NCI-H774 (cell line): ENCODE data around the gene SLC9A7.
A peak's percentile ranks its signal among the peaks of the same experiment; 100 is the strongest.
"Not testable (repeated sequence)": the region's sequence is repeated elsewhere in the genome, so short reads cannot be mapped to it uniquely, and the experiment has no call there.

ENCODE experiments used
- DNase-seq: peaks from one replicate; lab custom pipeline; 2025; lab: John Stamatoyannopoulos, UW

The SLC9A7 gene

GRCh38 chrX:46754036-46754435, 4.9 kb downstream of the SLC9A7 start:
- peak; percentile 5 for DNase-seq

- no peak for DNase-seq
Observed at GRCh38 chrX:46750889-46751288, 8.0 kb downstream of the SLC9A7 start.

- no peak for DNase-seq
Observed at GRCh38 chrX:46744009-46744408, 14.9 kb downstream of the SLC9A7 start.

DNA sequence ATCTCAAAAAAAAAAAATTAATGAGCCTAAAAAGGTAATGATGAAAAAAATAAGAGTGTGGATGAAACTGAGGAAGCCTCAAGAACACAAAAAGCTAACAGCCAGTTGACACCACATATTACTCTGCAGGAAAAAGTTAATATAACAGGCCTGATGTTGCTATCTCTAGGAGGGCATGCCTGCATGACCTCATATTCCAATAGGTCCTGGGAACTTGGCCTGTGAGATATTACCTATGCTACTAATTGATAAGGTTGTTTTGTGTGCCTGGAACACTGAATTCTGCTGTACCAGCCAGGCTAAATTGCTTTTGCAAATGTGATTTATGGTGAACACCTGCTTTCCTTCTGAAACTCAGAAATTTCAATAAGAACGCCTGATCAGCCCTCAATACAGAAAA, 15.9 kb downstream of the SLC9A7 start:
- no peak for DNase-seq

- no peak for DNase-seq
Observed at GRCh38 chrX:46739736-46740135, 19.2 kb downstream of the SLC9A7 start.

GRCh38 chrX:46737462-46737861, 21.5 kb downstream of the SLC9A7 start:
- no peak for DNase-seq

- DNase-seq, result no peak
Observed at GRCh38 chrX:46737041-46737440, 21.9 kb downstream of the SLC9A7 start.

GRCh38 chrX:46735622-46736021, 23.3 kb downstream of the SLC9A7 start:
- no peak for DNase-seq

DNA sequence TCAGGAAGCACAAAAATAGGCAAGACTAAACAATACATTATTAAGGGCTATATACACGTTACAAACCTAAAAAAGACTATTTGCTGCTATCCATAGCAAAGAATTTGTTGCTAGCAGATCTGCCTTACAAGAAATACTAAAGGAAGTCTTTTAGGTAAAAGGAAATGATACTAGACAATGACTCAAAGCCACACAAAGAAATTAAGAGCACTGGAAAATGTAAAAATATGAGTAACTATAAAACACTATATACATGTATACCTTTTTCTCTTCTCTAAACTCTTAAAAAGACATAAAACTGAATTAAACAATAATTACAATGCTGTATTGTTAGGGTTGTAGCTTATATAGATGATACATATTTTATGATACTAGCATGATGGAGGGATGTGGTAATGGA, 25.7 kb downstream of the SLC9A7 start:
- DNase-seq, result no peak

GRCh38 chrX:46730765-46731164, 28.2 kb downstream of the SLC9A7 start:
- no peak for DNase-seq

- DNase-seq, result no peak
Observed at GRCh38 chrX:46727441-46727840, 31.5 kb downstream of the SLC9A7 start.

GRCh38 chrX:46723569-46723927, 35.4 kb downstream of the SLC9A7 start:
- DNase-seq, result not testable (repeated sequence)

DNA sequence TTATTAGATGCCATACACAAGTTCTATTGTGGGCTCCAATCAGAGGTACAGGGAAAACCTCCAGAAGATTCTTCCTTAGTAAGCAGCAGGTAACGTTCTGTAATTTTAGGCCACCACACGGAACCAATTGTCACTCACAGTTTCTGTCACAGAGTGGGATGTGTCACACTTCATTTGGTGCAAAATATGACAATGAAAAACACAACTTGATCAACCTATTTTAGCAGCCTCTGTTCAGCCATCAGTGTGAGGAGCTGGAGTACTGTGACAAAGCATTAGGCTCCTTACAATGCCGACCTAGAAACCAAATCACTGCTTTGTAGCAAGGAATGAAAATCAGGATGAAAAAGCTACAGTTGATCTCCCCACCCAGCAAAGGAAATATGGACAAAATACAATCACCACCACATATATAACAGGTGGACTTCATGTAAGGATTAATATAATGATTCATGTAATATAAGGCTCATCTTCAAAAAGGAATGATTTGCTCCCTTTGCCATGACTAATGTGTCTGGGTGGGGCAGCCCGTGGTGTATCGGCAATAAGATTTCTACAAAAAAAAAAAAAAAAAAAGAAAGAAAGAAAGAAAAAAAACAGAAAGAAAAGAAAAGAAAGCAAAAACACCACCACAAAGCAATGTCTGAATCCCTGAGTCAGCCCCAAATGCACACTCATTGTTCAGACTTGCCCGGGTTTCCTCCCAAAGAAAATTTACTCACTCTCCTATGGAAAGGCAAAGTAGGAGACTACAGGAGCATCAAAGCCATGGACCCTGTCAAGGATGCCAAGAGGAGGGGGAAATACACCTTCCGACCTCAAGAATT, 36.0 kb downstream of the SLC9A7 start:
- no peak for DNase-seq

GRCh38 chrX:46716796-46717195, 42.1 kb downstream of the SLC9A7 start:
- no peak for DNase-seq

GRCh38 chrX:46715997-46716396, 42.9 kb downstream of the SLC9A7 start:
- no peak for DNase-seq

- no peak for DNase-seq
Observed at GRCh38 chrX:46715530-46715929, 43.4 kb downstream of the SLC9A7 start.

- no peak for DNase-seq
Observed at GRCh38 chrX:46713672-46714490, 45.0 kb downstream of the SLC9A7 start.

DNA sequence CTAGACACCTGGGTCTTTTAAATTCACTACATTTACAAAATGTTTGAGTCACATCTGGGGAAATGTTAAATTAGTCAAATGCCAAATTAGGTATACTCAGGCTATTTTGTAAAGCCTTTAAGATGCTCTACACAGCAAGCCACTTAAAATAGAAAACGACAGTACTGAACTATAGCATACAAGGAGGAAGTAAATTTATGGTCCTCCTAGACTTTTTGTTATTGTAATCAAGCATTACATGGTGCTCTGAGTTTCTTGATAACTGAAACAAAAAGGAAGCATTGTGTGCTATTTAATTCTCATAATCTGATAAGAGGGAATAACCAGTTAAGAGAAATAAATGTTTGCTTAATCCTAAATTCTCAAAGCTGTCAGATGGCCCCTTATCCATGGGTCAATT, 46.2 kb downstream of the SLC9A7 start:
- no peak for DNase-seq

- DNase-seq, result no peak
Observed at GRCh38 chrX:46710927-46711623, 47.8 kb downstream of the SLC9A7 start.

GRCh38 chrX:46710425-46710824, 48.5 kb downstream of the SLC9A7 start:
- no peak for DNase-seq

DNA sequence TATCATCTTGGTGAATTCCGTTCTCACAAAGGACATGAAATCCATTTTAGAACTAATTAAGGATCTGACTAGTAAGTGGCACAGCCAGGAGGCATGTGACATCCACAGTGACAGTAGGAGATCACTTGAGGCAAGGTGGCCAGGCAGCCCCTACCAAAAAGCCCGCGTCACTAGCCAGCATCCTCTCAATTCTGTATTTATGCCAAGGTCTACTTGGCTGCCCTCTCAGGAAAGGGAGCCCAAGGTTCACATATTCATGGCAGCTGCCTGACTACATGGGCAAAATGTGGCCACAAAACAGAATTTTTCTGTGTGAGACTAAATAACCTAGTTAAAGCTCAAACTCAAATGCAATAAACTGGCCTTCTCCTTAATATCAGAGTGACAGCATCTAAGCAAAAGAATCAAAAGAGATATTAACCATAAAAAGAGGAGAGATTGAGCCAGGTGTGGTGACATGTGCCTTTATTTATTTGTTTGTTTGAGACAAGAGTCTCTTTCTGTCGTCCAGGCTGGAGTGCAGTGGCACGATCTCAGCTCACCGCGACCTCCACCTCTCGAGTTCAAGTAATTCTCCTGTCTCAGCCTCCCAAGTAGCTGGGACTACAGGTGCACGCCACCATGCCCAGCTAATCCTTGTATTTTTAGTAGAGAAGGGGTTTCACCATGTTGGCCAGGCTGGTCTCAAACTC, 51.5 kb downstream of the SLC9A7 start:
- DNase-seq, result no peak

DNA sequence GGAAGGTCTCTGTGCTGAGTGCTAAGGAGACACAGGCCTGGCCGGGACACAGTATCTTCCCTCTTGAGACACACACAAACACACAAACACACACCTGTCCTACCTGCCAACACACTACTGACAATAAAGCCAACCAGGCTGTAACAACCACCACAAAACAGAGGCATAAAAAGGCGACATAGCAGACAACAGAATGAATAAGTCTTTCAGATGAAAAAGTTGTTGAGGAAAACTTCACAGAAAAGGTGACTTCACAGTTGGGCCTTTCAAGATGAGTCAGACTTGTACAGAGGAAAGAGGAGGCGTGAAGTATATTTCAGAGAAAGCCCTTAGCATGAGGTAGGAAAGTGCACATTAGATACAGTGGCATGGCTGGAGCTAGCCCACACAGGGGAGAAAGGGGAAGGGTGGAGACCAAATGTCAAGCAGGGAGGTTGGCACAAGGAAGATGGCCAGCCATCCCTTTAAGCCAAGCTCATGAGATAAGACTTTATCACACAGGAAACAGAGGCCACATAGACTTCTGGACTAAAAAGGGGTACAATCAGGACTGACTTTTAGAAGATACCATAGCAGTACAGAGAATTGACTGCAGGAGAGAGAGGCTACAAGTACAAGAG, 54.0 kb downstream of the SLC9A7 start:
- no peak for DNase-seq
